Testis (tissue), 3 donors: ENCODE data around the gene RASGEF1C. TPM values are rescaled to one million over a fixed set of nuclear protein-coding genes. Genes with fewer than 3 reads are reported as not detected.

Experiments
- DNase-seq: peaks from one replicate; pipeline ENCODE4 v3.0.0-alpha.2; 2019
- H3K27ac ChIP-seq, 2 donors: fragments of 200-600 bp; sonication (generic); one replicate each; pipeline ENCODE4 v1.5.1; 2019
- H3K27me3 ChIP-seq: fragments of 200-600 bp; sonication (generic); one replicate; pipeline ENCODE4 v1.5.1; 2019
- H3K36me3 ChIP-seq: fragments of 200-600 bp; sonication (generic); one replicate; pipeline ENCODE4 v1.5.1; 2017; ENCODE audit warnings: low read depth; ENCODE audit errors: missing control alignments
- H3K4me1 ChIP-seq: fragments of 200-600 bp; sonication (generic); one replicate; pipeline ENCODE4 v1.5.1; 2019
- H3K4me3 ChIP-seq, 2 donors: fragments of 200-600 bp; sonication (generic); one replicate each; pipeline ENCODE4 v1.5.1; 2017 to 2019
- H3K9me3 ChIP-seq: fragments of 200-600 bp; sonication (generic); one replicate; pipeline ENCODE4 v1.5.1; 2017
- CTCF ChIP-seq, 3 experiments: fragments of 450-650 bp in 2 of 3; fragments of 200-600 bp in 1 of 3; sonication (generic) in 1 of 3; IDR thresholded peaks; one replicate each; pipeline ENCODE4 v1.5.1; 2016 to 2019; ENCODE audit warnings: antibody characterized with exemption in 3 of 3, mild to moderate bottlenecking in 2 of 3, moderate library complexity in 1 of 3
- POLR2A ChIP-seq: fragments of 450-650 bp; IDR thresholded peaks from one replicate; pipeline ENCODE4 v1.6.1; 2017; ENCODE audit warnings: antibody characterized with exemption, mild to moderate bottlenecking, moderate library complexity
- WGBS, 2 donors: methylation state at CpG; one replicate each; pipeline ENCODE4 v1.1.5; 2018; 5-methylcytosine and 5-hydroxymethylcytosine counted together
- intact Hi-C: fragments of 100-400 bp; cut with DNase I; formaldehyde crosslinking; loops from one replicate; pipeline ENCODE4 v1.15.1; 2023; ENCODE audit warnings: low total_unique reads
- polyA plus RNA-seq: library from polyadenylated mRNA; stranded (reverse); fragments of 350-450 nt; fragmentation: Illumina TruSeq; extraction: RNeasy Lipid Tissue Mini Kit (QIAGEN cat#74804); gene quantifications from one replicate; pipeline ENCODE4 v1.2.3, GENCODE V29; 2014; ENCODE audit warnings: low read depth, low replicate concordance; ENCODE audit not compliant: insufficient read depth
- total RNA-seq, 2 donors: library from RNA; depleted of rRNA; stranded (reverse); fragments of >200 nt; gene quantifications; one replicate each; pipeline ENCODE4 v1.2.3, GENCODE V29; 2016

Gene RASGEF1C
- total and polyA plus RNA-seq, 3 donors from 2014 or later, result 8.0 to 19.0 (median 8.5) TPM

GRCh38 chr5:180154821-180155364 lies 54.1 kb downstream of the RASGEF1C start:
- intact Hi-C loops, result no loop called here
- no peaks in the 10 kb centered on the region for H3K36me3 ChIP-seq
- H3K27ac ChIP-seq, result no peak overlapping the region
- H3K4me3 ChIP-seq, result no peak overlapping the region
- H3K27me3 ChIP-seq, result no peaks in the 10 kb centered on the region
- peak; percentile 4 for DNase-seq
- H3K9me3 ChIP-seq, result no peaks in the 10 kb centered on the region
- 85 to 92% methylated on average over 5 of the region's 5 CpGs for WGBS, 2 donors
- no peaks in the 10 kb centered on the region for H3K4me1 ChIP-seq
- TF ChIP-seq POLR2A, result no peak

DNA sequence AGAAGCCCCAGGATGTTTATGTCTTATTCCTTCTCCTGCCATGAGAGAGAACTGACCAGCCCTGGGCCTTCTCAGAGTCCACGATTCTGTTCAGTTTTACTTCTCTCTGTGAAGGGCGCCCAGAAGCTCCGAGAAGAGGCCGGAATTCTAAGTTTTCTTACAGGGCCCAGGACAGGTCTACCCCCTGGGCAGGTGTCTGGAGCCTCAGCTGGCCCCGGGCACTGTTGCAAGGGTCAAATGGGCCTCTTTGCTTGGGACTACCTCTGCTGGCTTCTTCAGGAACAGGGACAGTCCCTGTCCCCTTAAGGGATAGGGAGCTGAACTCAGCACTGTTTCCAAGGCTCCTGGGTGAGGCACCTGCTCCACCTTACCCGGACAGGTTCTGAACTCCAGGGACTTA lies 55.0 kb downstream of the RASGEF1C start:
- Histone ChIP-seq H3K27me3 (no peaks in the 10 kb centered on the region), H3K9me3 (no peaks in the 10 kb centered on the region), H3K4me3 (no peak overlapping the region), H3K27ac (no peak overlapping the region), H3K36me3 (no peaks in the 10 kb centered on the region), H3K4me1 (no peaks in the 10 kb centered on the region)
- 66 to 83% methylated on average over 2 to 6 of the region's 6 CpGs for WGBS, 2 donors
- no peak for DNase-seq
- TF ChIP-seq CTCF (IDR thresholded peaks at IDR 0.05), result no peak
- TF ChIP-seq POLR2A, result no peak
- intact Hi-C loops, result no loop called here

- Histone ChIP-seq H3K27me3 (no peaks in the 10 kb centered on the region), H3K9me3 (no peaks in the 10 kb centered on the region), H3K36me3 (no peaks in the 10 kb centered on the region), H3K4me1 (no peaks in the 10 kb centered on the region), H3K27ac (no peak overlapping the region), H3K4me3 (no peak overlapping the region)
- no peak for DNase-seq
- TF ChIP-seq POLR2A (no peak), CTCF (IDR thresholded peaks at IDR 0.05) (no peak)
- WGBS, 2 donors, result 0% methylated on average over 1 of the region's 1 CpG
- intact Hi-C loops, result no loop called here
These were observed 55.9 kb downstream of the RASGEF1C start for GRCh38 chr5:180153099-180153498.

GRCh38 chr5:180143656-180144364 lies 65.2 kb downstream of the RASGEF1C start:
- intact Hi-C loops, result no loop called here
- WGBS, 2 donors, result 91 to 95% methylated on average over 12 to 16 of the region's 16 CpGs
- Histone ChIP-seq H3K4me3 (no peak overlapping the region), H3K36me3 (no peaks in the 10 kb centered on the region), H3K27ac (no peak overlapping the region), H3K9me3 (no peaks in the 10 kb centered on the region), H3K4me1 (no peaks in the 10 kb centered on the region), H3K27me3 (no peaks in the 10 kb centered on the region)
- DNase-seq, result peak; percentile 3
- TF ChIP-seq POLR2A (no peak), CTCF (IDR thresholded peaks at IDR 0.05) (no peak)

DNA sequence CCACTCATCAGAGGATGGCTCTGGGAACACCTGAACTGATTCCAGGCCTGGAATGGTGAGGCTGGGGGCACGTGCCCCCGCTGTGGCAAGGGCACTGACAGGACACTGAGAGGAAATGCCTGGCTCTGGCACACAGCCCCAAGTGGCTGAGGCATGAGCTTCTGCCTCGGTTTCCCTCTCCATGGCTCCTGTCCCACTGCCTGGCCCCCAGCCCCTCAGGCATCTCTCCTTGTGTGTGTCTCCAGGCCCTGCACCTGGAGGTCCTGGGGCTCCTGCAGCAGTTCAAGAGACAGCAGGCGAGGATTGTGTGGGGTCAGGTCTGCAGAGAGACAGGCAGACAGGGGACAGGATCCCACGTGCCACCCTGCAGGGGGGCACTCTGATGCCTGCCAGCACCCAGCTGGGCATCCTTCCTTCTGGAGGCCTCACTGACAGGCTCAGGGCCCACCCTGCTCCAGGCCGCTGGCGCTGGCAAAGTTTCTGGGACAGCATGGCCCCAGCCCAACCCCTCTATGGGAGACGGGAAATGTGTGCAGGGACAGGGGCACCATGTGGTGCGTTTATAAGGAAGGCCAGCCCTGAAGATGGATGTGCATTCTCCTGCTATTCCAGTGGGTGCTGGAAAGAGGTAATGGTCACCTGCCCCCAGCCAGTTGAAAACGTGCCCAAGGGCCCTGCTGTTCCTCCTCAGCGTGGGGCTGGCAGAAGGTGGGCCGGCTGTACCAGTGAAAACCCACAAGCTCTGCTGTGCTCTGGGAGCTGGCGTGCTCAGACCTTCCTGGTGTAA lies 66.0 kb downstream of the RASGEF1C start:
- Histone ChIP-seq H3K4me1 (no peaks in the 10 kb centered on the region), H3K27me3 (no peaks in the 10 kb centered on the region), H3K4me3 (no peak overlapping the region), H3K27ac (no peak overlapping the region), H3K36me3 (no peaks in the 10 kb centered on the region), H3K9me3 (no peaks in the 10 kb centered on the region)
- TF ChIP-seq POLR2A, result no peak
- TF ChIP-seq CTCF (IDR thresholded peaks at IDR 0.05), result no peak
- WGBS, 2 donors, result 90 to 92% methylated on average over 5 to 13 of the region's 13 CpGs
- peak; percentile 9 for DNase-seq
- intact Hi-C loops, result no loop called here
